Mesenchymal stem cell (in vitro differentiated cells and primary cell): Measurements from ENCODE around the gene ZFP62.

Source experiments
- DNase-seq: peaks from one replicate; pipeline ENCODE4 v3.0.0-alpha.2; 2013
- H2AFZ ChIP-seq: one replicate; pipeline ENCODE4 v1.6.1; 2013; ENCODE audit warnings: low read depth, mild to moderate bottlenecking, control low read depth, inconsistent platforms, low read length, moderate library complexity
- H2AK5ac ChIP-seq: 2 replicates; pipeline ENCODE4 v1.6.1; 2013; ENCODE audit warnings: low read length, moderate library complexity, mild to moderate bottlenecking, inconsistent platforms; ENCODE audit not compliant: severe bottlenecking
- H2BK120ac ChIP-seq: one replicate; pipeline ENCODE4 v1.6.1; 2013; ENCODE audit warnings: low read depth, mild to moderate bottlenecking, inconsistent platforms, low read length, moderate library complexity
- H2BK12ac ChIP-seq, 2 experiments: one replicate each; pipeline ENCODE4 v1.6.1; 2013; ENCODE audit warnings: inconsistent platforms in 2 of 2, low read length in 2 of 2, mild to moderate bottlenecking in 2 of 2, moderate library complexity in 2 of 2, control low read depth in 1 of 2
- H2BK15ac ChIP-seq: one replicate; pipeline ENCODE4 v1.6.1; 2013; ENCODE audit warnings: mild to moderate bottlenecking, low read depth, inconsistent platforms; ENCODE audit not compliant: poor library complexity, severe bottlenecking
- H2BK5ac ChIP-seq: 2 replicates; pipeline ENCODE4 v1.6.1; 2013; ENCODE audit warnings: low read depth, mild to moderate bottlenecking, low read length, control low read depth, inconsistent platforms; ENCODE audit not compliant: poor library complexity, severe bottlenecking
- H3K14ac ChIP-seq, 2 experiments: one replicate each; pipeline ENCODE4 v1.6.1; 2013; ENCODE audit warnings: inconsistent platforms in 2 of 2, low read length in 2 of 2, control low read depth in 1 of 2, mild to moderate bottlenecking in 1 of 2, moderate library complexity in 1 of 2
- H3K18ac ChIP-seq, 2 experiments: one replicate each; pipeline ENCODE4 v1.6.1; 2013; ENCODE audit warnings: inconsistent platforms in 2 of 2, low read length in 2 of 2, control low read depth in 1 of 2, low read depth in 1 of 2, mild to moderate bottlenecking in 1 of 2
- H3K23ac ChIP-seq, 2 experiments: one replicate each; pipeline ENCODE4 v1.6.1; 2013; ENCODE audit warnings: inconsistent platforms in 2 of 2, low read length in 2 of 2, mild to moderate bottlenecking in 2 of 2, moderate library complexity in 2 of 2, control low read depth in 1 of 2
- H3K27ac ChIP-seq: 2 replicates; pipeline ENCODE4 v1.5.1; 2013; ENCODE audit warnings: mild to moderate bottlenecking, moderate library complexity, low read length, control low read depth, inconsistent platforms; ENCODE audit not compliant: poor library complexity, severe bottlenecking
- H3K27me3 ChIP-seq, 2 experiments: 2 replicates each; pipeline versions ENCODE4 v1.6.1 to v1.7.0; 2013; ENCODE audit warnings: low read length in 2 of 2, mild to moderate bottlenecking in 2 of 2, moderate library complexity in 2 of 2, control low read depth in 1 of 2, inconsistent platforms in 1 of 2; ENCODE audit not compliant: control insufficient read depth in 1 of 2, insufficient read depth in 1 of 2
- H3K36me3 ChIP-seq, 2 experiments: 2 replicates each; pipeline versions ENCODE4 v1.6.1 to v1.7.0; 2013; ENCODE audit warnings: low read length in 2 of 2, control low read depth in 1 of 2, inconsistent platforms in 1 of 2, low read depth in 1 of 2, mild to moderate bottlenecking in 1 of 2; ENCODE audit not compliant: insufficient read depth in 2 of 2, control insufficient read depth in 1 of 2
- H3K4ac ChIP-seq, 2 experiments: one replicate each; pipeline ENCODE4 v1.6.1; 2013; ENCODE audit warnings: inconsistent platforms in 2 of 2, low read length in 2 of 2, mild to moderate bottlenecking in 2 of 2, moderate library complexity in 2 of 2, control low read depth in 1 of 2, low read depth in 1 of 2
- H3K4me1 ChIP-seq: 2 replicates; pipeline ENCODE4 v1.6.1; 2013; ENCODE audit warnings: low read depth, low read length, control low read depth; ENCODE audit not compliant: control insufficient read depth, insufficient read depth
- H3K4me2 ChIP-seq: 2 replicates; pipeline ENCODE4 v1.6.1; 2013; ENCODE audit warnings: low read length, mild to moderate bottlenecking, inconsistent platforms; ENCODE audit not compliant: poor library complexity, severe bottlenecking
- H3K4me3 ChIP-seq, 2 experiments: 2 replicates each; pipeline versions ENCODE4 v1.5.1 to v1.7.0; 2013; ENCODE audit warnings: low read length in 2 of 2, mild to moderate bottlenecking in 2 of 2, control low read depth in 1 of 2, low read depth in 1 of 2; ENCODE audit not compliant: insufficient read depth in 1 of 2
- H3K79me1 ChIP-seq: replicated peaks from 2 replicates; pipeline ENCODE4 v1.6.1; 2013; ENCODE audit warnings: mild to moderate bottlenecking, control low read depth, low read length, inconsistent platforms; ENCODE audit not compliant: poor library complexity, severe bottlenecking
- H3K9ac ChIP-seq: 2 replicates; pipeline ENCODE4 v1.7.0; 2013; ENCODE audit warnings: mild to moderate bottlenecking, low read length, moderate library complexity
- H3K9me3 ChIP-seq: 2 replicates; pipeline ENCODE4 v1.7.0; 2013; ENCODE audit warnings: mild to moderate bottlenecking, low read length; ENCODE audit not compliant: control insufficient read depth
- H4K8ac ChIP-seq: one replicate; pipeline ENCODE4 v1.6.1; 2013; ENCODE audit warnings: inconsistent platforms, mild to moderate bottlenecking, low read length, moderate library complexity
- H4K91ac ChIP-seq: one replicate; pipeline ENCODE4 v1.6.1; 2013; ENCODE audit warnings: mild to moderate bottlenecking, low read length, inconsistent platforms
- WGBS: methylation state at CpG from one replicate; pipeline ENCODE4 v1.1.7; 2013; ENCODE audit warnings: mixed read lengths; 5-methylcytosine and 5-hydroxymethylcytosine counted together

ZFP62 gene

GRCh38 chr5:180849827-180850226 is 11.2 kb downstream of the ZFP62 start:
- no peak overlapping the region for H2AFZ ChIP-seq
- no peak overlapping the region for H3K4ac ChIP-seq
- no peak overlapping the region for H3K27ac ChIP-seq
- no peak overlapping the region for H3K4me2 ChIP-seq
- no peak overlapping the region for H3K18ac ChIP-seq
- WGBS: 100% methylated on average over 1 of the region's 4 CpGs
- no peak overlapping the region for H4K91ac ChIP-seq
- no peaks in the 10 kb centered on the region for H3K4me1 ChIP-seq
- H3K9me3 ChIP-seq: peaks cover 32% of the 10 kb centered on the region
- no peak overlapping the region for H3K14ac ChIP-seq
- no peak overlapping the region for H2BK5ac ChIP-seq
- no peak for DNase-seq
- H3K36me3 ChIP-seq: peaks cover 31 to 81% of the 10 kb centered on the region in 2 experiments
- H3K9ac ChIP-seq: no peak overlapping the region
- no peak overlapping the region for H3K23ac ChIP-seq
- no peak overlapping the region for H2AK5ac ChIP-seq
- H4K8ac ChIP-seq: no peak overlapping the region
- H2BK12ac ChIP-seq: no peak overlapping the region
- H2BK120ac ChIP-seq: no peak overlapping the region
- no peak overlapping the region for H2BK15ac ChIP-seq
- no peaks in the 10 kb centered on the region for H3K27me3 ChIP-seq
- H3K4me3 ChIP-seq: peak overlapping the region in 1 of 2 experiments; percentile 4
- peaks cover 20% of the 10 kb centered on the region for H3K79me1 ChIP-seq

GRCh38 chr5:180848878-180849277 is 12.2 kb downstream of the ZFP62 start:
- Histone ChIP-seq H3K18ac (no peak overlapping the region), H3K4me1 (peaks cover 2% of the 10 kb centered on the region), H3K36me3 (peaks cover 31 to 72% of the 10 kb centered on the region in 2 experiments), H3K9ac (no peak overlapping the region), H3K23ac (no peak overlapping the region), H2BK120ac (no peak overlapping the region), H3K4me3 (no peak overlapping the region), H4K8ac (no peak overlapping the region), H2BK12ac (no peak overlapping the region), H3K9me3 (peaks cover 32% of the 10 kb centered on the region), H3K14ac (no peak overlapping the region), H2AFZ (no peak overlapping the region), H4K91ac (no peak overlapping the region), H3K4ac (no peak overlapping the region), H3K4me2 (no peak overlapping the region), H2BK5ac (no peak overlapping the region), H3K27me3 (no peaks in the 10 kb centered on the region), H3K79me1 (peaks cover 16% of the 10 kb centered on the region), H2BK15ac (no peak overlapping the region), H2AK5ac (no peak overlapping the region), H3K27ac (no peak overlapping the region)
- no peak for DNase-seq
- WGBS: no CpG with 5 or more reads among the region's 1 CpG

GRCh38 chr5:180848265-180848664 is 12.8 kb downstream of the ZFP62 start:
- H3K4ac ChIP-seq: no peak overlapping the region
- H3K9ac ChIP-seq: no peak overlapping the region
- peaks cover 2% of the 10 kb centered on the region for H3K4me1 ChIP-seq
- 100% methylated on average over 1 of the region's 1 CpG for WGBS
- H2BK12ac ChIP-seq: no peak overlapping the region
- no peak overlapping the region for H3K4me2 ChIP-seq
- DNase-seq: no peak
- H3K79me1 ChIP-seq: peaks cover 16% of the 10 kb centered on the region
- H3K9me3 ChIP-seq: peaks cover 32% of the 10 kb centered on the region
- H3K18ac ChIP-seq: no peak overlapping the region
- H2BK15ac ChIP-seq: no peak overlapping the region
- peaks cover 31 to 68% of the 10 kb centered on the region in 2 experiments for H3K36me3 ChIP-seq
- no peak overlapping the region for H3K27ac ChIP-seq
- no peak overlapping the region for H4K91ac ChIP-seq
- no peak overlapping the region for H2BK5ac ChIP-seq
- H3K14ac ChIP-seq: no peak overlapping the region
- H3K27me3 ChIP-seq: no peaks in the 10 kb centered on the region
- H3K23ac ChIP-seq: no peak overlapping the region
- H2AK5ac ChIP-seq: no peak overlapping the region
- H3K4me3 ChIP-seq: no peak overlapping the region
- no peak overlapping the region for H4K8ac ChIP-seq
- H2AFZ ChIP-seq: no peak overlapping the region
- H2BK120ac ChIP-seq: no peak overlapping the region

- Histone ChIP-seq H2BK12ac (no peak overlapping the region), H4K8ac (no peak overlapping the region), H2AFZ (no peak overlapping the region), H3K9ac (no peak overlapping the region), H3K27me3 (no peaks in the 10 kb centered on the region), H3K18ac (no peak overlapping the region), H4K91ac (no peak overlapping the region), H3K23ac (no peak overlapping the region), H3K79me1 (peaks cover 14% of the 10 kb centered on the region), H2BK15ac (no peak overlapping the region), H3K9me3 (peaks cover 32% of the 10 kb centered on the region), H2BK120ac (no peak overlapping the region), H3K4me2 (no peak overlapping the region), H3K27ac (no peak overlapping the region), H2BK5ac (no peak overlapping the region), H3K4ac (no peak overlapping the region), H3K36me3 (peaks cover 31 to 67% of the 10 kb centered on the region in 2 experiments), H3K4me3 (no peak overlapping the region), H2AK5ac (no peak overlapping the region), H3K14ac (no peak overlapping the region), H3K4me1 (peaks cover 2% of the 10 kb centered on the region)
- no peak for DNase-seq
- WGBS: 52% methylated on average over 3 of the region's 3 CpGs
These were observed 14.1 kb downstream of the ZFP62 start for GRCh38 chr5:180847026-180847425.
